Measurements from ENCODE around the gene ACE.

ACE gene

DNA sequence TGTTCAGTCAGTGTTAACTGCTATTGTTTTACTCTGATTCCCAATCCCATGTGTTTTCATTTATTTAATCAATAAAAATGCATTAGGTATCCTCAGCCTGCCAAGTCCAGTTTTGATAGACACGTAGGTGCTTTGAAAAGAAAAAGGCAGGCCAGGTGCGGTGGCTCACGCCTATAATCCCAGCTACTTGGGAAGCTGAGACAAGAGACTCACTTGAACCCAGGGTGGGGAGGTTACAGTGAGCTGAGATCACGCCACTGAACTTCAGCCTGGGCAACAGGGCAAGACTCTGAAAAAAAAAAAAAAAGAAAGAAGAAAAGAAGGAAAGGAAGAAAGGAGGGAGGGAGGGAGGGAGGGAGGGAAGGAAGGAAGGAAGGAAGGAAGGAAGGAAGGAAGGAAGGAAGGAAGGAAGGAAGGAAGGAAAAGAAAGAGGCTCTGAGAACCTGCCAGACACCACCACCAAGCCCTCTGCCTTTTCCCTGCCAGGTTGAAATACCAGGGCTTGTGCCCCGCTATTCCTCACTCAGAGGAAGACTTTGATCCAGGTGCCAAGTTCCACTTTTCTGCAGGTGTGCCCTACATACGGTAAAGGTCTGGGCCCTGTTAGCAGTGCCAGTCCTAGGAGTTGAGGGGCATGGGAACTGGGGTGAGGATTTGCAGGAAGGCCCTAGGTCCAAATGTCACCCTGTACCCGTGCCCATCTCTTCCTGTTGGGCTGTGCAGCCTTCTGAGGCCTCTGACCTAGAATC is 36.2 kb downstream of the ACE start:
- TF ChIP-seq CTCF (IDR thresholded peaks at IDR 0.05) = no peak

DNA sequence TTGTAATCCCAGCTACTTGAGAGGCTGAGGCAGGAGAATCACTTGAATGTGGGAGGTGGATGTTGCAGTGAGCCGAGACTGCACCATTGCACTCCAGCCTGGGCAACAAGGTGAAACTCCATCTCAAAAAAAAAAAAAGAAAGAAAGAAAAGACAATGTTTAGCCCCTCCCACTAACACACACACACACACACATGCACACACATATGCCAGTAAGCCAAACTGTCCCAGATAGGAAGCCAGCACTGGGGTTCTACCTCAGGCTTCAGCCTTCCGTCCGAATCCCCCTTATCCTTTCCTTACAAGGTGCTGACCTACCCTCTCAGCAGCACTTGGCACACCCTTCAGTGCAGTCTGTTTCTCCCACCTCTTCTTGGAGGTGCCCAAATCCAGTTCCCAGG is 37.6 kb downstream of the ACE start:
- no peak for TF ChIP-seq CTCF (IDR thresholded peaks at IDR 0.05)

GRCh38 chr17:63514974-63515373 is 38.1 kb downstream of the ACE start:
- no peak for TF ChIP-seq CTCF (IDR thresholded peaks at IDR 0.05)

DNA sequence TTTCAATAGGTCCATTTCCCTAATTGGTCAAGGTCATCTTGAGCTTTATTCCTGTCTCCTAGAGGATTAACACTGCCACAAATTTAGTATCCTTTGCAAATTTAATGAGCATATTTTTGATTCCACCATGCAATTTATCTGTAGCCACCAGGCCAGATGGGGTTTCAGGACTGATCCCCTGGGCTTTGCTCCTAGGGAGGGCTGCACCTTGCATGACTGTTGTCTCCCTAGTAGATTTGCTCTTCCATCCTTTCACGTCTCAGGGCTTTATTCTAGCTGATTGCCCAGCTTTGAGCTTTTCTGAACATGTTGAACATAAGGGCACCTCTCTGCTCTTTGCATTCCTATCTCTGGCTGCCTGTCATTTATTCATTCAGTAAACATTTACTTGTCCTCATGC is 38.6 kb downstream of the ACE start:
- no peak for TF ChIP-seq CTCF (IDR thresholded peaks at IDR 0.05)

DNA sequence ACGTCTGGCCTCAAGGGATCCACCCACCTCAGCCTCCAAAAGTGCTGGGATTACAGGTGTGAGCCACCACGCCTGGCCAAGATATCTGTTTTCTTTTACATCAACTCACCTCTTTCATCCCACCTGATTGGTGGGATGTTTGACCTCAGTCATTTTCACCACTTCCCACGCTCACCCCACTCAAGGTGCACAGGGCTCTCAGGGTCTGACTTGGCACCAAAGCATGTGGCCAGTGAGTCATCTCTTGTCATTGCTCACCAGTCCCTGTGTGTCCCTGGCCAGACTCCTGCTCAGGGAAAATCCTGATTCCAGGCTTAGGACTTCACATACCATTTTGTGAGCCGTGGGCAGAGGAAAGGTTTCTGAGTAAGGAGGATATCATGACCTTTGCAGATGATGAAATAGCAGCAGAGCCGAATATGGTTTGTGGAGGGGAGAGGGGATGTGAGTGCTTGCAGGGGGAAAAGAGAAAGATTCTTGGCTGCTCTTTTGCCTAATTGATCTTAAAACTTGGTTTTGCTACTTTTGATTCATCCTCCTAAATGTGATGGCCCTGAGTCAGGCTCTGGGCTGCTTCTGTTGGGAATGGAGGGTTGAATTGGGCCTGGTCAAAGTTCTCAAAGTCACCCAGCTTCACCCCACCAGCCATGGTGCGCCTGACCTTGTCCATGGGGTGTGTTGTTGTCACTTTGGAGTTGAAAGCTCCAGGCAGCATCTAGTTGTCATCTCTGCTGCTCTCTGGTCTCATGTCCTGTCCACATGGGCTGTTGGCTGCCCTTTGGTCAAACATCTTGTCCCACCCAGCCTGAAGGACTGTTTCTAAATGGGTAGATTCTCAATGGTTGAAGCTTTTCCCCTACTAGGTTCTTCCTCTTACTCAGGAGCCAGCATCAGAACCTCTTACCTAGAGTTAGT is 40.3 kb downstream of the ACE start:
- no peak for TF ChIP-seq CTCF (IDR thresholded peaks at IDR 0.05)

- no peak for TF ChIP-seq CTCF (IDR thresholded peaks at IDR 0.05)
These were observed 41.1 kb downstream of the ACE start for GRCh38 chr17:63517825-63518534.

DNA sequence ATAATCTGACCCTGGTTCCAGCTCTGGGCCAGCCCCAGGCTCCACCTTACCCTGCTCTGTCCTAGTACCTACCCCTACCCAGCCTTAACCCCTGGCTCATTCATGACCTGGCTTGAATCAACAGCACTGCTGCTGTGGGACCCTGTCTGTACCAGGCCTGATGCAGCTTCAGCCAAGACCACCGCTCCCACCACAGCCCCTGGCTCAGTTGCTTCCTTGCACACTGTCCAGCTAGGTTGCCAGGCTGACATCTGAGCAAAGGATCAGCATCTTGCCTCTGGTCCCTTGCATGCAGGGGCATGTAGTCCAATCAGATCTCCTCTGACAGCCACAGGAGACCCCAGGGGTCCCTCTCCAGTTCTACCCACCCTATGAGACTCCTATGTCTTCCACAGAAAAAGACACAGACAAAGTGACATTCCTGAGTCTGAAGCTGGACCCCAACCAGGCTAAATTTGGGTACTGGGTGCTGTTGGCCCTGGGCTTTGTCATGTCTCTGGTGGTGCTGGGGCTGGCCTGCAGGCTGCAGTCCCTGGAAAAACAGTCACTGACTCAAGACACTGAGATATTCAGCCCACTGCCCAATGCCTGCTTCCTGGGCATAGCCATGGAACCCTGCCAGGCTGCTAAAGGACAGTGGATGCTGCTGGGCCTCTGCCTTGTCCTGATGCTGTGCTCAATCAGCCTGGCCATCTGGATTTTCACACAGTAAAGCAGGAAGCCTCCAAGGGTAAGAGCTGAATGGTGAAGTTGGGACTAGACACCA is 42.4 kb downstream of the ACE start:
- no peak for TF ChIP-seq CTCF (IDR thresholded peaks at IDR 0.05)
